HG02970 (cell line): ENCODE measurements around the gene WIPI1.
"Not testable (repeated sequence)": the region's sequence is repeated elsewhere in the genome, so short reads cannot be mapped to it uniquely, and the experiment has no call there.

Source experiments
- ATAC-seq: cut with Tn5 transposase; IDR thresholded peaks from one replicate; pipeline ENCODE4 v1.9.1; 2021; ENCODE audit warnings: mild to moderate bottlenecking, moderate library complexity, moderate number of reproducible peaks; ENCODE audit not compliant: unreplicated experiment, low FRiP score

Gene WIPI1, protein sequence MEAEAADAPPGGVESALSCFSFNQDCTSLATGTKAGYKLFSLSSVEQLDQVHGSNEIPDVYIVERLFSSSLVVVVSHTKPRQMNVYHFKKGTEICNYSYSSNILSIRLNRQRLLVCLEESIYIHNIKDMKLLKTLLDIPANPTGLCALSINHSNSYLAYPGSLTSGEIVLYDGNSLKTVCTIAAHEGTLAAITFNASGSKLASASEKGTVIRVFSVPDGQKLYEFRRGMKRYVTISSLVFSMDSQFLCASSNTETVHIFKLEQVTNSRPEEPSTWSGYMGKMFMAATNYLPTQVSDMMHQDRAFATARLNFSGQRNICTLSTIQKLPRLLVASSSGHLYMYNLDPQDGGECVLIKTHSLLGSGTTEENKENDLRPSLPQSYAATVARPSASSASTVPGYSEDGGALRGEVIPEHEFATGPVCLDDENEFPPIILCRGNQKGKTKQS

DNA sequence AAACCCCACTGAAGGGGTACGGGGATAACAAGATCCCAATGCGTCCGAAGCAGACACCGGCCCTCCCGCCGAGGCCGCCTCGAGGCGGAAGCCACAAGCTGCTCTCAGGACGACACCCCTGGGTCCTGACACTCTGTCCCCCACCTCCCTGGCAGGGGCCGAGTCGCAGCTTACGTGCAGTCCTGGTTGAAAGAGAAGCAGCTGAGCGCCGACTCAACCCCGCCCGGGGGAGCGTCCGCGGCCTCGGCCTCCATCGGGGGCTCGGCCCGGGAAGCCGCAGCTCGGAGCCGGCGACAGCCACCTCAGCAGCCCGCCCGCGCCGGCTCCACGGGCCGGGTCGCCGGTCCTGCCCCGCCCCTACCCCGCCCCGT lies at the start of gene WIPI1:
WIPI1 (minus strand) TSS at position 329 of the 371 bp plus-strand sequence; CDS start at position 254, 75 bp downstream.
- peak; percentile 12 for ATAC-seq

DNA sequence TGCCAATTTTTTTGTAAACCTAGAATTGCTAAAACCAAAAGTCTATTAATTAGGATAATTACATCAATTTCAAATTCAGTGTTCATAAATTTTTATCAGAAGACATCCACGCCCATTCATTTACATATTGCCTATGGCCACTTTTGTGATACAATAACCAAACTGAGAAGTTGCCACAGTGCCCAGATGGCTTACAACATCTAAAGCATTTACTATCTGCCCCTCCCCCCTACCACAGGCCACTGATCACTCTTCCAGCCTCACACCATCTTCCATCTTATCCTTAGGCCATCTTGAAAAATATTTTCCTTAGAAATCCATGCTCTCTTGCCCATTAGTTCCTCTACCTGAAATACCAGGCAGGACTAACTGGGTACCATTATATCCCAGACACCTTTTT lies 48.7 kb upstream of the WIPI1 start:
- ATAC-seq: no peak

DNA sequence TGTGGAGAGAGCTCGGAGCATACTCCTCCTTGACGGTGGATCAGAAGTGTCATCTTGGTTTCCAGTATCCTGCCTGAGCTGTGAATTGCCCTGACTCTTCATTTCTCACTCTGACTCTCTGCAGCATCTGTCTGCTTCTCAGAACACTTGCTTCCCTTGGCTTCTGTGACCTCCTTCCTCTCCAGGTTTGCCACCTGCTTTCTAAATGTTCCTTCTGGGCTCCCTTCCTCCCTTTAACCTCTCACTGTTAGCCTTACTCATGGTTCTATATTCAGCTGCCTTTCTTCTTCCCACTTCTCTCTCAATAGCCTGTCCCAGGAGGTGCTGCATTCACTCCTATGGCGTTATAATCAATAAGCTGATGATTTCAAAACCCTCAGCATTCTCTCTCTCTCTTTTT lies 43.8 kb upstream of the WIPI1 start:
- no peak for ATAC-seq

DNA sequence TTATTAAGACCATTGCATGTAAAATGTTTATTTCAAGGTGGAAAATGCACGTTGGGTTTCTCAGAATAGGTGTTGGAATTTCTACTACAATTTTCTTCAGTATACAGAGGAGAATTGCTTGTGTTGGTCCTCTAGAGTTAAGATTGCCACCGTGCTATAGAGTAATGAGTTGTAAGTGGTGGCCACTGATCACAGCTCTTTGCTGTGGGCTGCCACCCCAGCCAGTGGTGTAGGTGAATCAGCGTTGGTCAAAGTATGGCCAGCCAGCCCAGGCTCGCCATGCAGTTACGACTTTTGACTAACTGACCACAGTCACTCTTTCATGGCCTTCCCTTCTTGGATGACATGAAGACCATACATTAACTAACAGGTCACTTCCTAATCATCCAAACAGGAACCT lies 42.3 kb upstream of the WIPI1 start:
- no peak for ATAC-seq

DNA sequence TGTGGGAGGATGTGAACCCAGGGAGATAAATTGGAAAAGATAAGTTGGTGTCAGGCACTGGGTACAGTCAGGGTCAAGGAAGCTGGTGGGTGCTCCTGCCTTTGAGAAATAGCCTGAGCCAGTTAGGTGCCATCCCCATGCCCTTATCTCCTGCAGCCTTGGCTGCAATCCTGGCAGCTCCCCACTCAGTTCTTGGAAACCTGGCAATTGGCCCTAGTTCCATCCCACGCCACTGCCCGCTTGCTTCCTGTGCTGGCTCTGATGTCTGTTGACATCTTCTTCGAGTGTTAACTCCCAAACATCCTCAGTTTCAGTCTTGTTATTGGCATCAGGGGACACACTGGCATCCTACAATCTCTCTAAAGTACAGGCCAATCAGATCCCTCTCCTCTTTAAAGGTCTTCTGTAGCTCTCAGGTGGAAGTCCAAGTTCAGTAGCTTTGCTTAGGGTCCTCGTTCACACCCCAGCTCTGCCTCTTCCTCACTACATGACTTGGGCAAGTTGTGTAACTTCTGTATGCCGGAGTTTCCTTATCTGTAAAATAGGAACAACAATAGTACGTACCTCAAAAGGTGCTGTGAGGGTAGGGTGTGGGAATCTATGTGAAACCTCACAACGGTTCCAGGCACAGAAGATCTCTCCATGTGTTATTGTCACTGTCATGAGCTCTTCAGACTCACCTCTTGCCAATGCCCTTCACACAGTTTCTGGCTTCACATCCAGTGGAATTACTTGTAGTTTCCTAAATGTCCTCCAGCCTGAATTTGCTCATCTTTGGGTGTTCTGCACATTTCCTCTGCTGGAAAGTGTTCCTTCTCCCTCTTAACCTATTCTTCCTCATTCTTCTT lies 41.4 kb upstream of the WIPI1 start:
- ATAC-seq: peak; percentile 17

DNA sequence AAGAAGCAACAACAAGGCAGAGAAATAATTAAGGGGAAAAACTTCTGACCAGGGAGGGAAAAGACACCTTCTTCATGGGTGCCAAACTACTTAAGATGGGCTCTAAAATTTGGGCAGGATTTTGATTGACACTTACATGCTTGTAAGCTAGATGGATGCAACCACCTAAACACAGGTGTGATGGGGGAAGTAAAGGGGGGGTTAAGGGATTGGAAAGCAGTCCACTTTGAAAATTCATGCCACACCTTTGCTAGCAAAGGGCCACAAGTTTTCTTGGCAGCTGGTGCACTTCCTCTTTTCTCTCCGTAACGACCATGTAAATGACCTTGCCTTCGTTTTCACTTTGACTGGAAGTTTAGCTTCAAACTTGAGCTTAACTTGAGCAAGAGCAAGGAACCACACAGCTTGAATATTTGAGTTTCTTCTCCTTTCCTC lies 40.6 kb upstream of the WIPI1 start:
- ATAC-seq: peak; percentile 78

DNA sequence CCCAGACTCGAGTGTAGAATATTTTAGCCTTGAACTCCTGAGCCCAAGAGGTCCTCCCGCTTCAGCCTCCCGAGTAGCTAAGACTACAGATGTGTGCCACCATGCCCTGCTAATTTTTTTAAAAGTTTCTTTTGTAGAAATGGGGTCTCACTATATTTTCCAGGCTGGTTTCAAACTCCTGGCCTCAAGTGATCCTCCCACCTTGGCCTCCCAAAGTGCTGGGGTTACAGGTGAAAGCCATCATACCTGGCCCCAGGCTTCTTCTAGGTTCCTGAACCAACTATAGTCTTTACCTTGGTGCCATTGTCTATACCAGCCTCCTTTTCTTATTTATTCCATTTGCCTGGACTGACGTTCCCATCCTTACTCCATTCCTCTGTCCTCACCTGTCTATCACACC lies 37.8 kb upstream of the WIPI1 start:
- no peak for ATAC-seq

DNA sequence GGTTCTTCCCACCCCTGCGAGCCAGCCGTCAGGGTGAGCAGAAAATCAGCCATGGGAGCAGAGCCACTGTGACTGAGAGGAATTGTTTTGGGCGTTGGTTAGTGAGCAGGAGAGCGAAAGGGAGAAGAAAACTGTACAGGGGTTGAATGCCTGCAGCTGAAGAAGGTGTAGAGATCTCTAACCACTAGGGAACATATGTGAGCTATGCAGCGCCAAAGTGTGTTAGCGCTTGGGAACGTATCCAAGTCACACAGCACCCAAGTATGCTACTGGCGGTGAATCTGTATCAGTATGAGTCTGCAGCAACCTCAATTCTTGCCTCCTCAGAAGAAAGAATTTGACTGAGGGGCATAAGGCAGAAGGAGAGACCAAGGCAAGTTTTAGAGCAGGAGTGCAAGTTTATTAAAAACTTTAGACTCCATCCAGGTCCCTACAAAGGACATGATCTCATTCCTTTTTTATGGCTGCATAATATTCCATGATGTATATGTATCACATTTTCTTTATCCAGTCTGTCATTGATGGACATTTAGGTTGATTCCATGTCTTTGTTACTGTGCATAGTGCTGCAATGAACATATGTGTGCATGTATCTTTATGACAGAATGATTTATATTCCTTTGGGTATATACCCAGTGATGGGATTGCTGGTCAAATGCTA lies 35.2 kb upstream of the WIPI1 start:
- not testable (repeated sequence) for ATAC-seq

DNA sequence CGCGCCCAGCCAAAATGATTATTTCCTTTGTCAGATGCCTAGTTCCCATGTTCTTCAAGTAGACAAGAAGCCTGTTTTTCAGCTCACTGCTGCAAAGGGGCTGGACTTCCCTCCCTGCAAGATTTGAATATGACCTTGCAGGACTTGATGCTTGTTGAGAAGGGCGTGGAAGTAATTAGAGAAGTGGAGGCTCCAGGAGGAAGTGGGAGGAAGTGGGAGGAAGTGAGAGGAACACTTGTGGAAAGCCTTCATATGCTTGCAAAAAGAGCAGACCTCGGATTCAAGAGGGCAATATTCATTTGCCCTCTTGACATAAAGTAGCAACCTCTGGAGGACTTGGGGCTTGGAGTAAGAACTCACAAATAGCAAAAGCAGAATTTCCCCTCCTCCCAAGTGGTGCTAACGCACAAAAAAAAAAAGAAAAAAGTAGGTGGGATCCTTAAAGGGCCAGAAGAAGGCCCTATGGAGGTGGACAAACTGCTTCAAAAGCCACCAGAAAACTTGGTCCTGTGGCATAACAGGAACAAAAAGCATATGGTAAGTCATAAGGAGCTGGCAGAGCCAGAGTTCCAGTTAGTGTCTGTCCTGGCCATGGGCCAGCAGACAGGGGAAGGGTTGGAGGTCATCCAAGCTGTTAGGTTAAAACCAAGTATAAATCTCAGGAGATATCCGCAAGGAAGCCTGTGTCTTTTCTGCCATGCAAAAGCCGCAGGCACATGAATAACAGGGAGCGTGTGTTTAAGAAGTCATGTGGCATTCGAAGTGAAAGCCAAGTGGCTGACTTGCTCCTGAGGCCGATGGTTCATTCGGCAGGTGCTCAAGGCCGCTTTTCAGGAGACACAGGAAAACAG lies 34.3 kb upstream of the WIPI1 start:
- no peak for ATAC-seq

DNA sequence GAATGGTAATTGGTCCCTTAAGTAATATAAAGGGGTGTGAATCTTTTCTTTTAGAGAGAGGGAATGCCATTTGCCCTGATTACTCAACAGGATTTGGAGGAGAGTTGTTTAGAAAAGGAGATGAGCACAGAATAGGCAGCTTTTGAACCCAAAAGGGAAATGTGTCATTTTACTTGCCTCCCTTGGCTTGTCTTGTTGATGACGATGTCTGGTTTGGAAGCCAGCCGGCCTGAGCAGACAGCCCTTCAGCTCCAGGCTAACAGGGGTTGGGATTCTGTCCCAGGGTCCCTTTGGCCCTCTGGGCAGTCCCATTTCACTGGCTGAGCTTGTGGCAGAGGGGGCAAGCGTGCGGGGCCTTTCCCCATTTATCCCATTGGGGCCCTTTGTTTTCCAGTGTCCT lies 32.6 kb upstream of the WIPI1 start:
- ATAC-seq: no peak

DNA sequence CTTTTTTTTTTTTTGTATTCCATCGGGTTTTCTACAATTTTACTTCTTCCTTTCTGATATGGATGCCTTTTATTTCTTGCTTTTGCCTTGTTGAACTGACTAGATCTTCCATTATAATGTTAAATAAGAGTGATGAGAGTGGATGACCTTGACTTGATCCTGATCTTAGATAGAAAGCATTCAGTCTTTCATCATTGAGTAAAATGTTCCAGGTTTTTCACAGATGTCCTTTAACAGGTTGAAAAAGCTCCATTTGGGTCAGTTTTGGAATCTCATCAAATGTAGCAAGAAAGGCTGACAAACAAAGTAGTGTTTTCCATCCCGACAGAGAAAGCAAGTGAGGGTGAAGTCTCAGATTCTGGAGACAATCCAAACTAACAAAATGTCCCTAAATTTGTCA lies 27.2 kb upstream of the WIPI1 start:
- ATAC-seq: no peak

DNA sequence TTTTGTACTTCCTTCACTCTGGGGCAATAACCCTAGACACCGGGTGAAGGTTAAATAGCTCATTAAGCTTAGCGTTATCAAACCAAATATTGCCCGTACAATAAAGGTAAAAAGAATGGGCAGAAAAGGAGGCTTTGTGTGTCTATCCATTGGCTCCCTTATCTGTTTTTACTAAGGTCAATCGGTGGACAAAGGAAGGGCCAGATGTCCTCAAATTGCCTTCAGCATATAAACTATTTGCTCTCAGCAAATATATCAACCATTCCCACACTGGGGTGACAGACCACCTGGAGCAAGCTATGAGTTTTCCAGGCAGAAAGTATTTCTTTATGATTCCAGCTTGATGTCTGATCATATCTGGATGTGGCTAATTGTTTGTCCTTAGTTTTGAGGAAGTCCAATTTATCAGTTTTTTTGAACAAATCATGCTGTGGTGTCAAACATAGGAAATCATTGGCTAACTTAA lies 25.3 kb upstream of the WIPI1 start:
- ATAC-seq: no peak

DNA sequence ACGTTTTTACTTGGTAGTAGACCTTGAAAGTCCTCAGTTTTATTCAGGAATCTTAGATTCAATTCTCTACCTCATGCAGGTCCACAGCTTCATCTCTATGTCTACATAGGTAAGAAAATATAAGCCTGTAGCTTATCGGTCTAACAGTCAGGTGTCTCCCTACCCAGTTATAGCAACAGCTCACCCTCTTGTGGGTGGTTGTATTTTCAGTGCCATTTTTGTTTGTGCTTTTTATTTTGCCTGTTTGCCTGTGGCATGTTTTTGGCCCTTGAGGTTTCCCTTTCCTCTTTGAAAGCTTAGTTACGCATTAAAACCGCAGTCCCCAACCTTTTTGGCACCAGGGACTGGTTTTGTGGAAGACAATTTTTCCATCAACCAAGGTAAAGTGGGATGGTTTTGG lies 23.6 kb upstream of the WIPI1 start:
- ATAC-seq: no peak

DNA sequence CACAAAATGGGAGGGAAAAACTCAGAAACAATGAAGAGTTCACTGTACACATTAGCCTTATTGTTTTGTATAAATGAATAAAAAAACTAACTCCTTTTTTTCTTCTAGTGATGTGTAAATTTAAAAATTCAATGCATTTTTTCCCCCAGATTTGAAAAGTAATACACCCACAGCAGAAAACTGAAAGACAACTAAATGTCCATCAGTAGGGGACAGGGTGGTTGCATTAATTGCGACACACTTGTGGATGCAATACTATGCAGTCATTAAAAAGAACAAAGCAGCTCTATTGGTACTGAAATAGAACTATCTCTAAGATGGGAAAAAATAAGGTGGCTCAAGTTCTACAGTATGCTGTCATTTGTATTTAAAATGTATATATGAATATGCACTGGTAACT lies 13.7 kb upstream of the WIPI1 start:
- no peak for ATAC-seq

DNA sequence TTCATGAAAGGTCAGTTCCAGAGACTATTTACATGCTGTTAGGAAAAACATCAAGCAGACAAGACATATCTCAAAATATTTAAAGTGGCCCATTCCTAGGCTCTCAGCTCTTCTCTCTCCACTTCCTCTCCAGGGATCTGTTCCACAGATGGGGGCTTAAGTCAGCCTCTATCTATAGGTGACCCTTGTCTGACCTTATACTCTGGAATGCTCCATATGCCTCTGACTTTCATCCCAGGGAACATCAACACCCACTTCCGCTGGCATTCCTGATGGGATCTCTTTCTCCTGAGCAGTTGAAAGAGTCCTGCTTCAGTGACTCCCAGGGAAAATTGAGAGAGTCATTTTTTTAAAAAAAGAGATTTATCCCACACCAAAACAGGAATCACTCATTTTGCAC lies 11.5 kb upstream of the WIPI1 start:
- ATAC-seq: no peak

DNA sequence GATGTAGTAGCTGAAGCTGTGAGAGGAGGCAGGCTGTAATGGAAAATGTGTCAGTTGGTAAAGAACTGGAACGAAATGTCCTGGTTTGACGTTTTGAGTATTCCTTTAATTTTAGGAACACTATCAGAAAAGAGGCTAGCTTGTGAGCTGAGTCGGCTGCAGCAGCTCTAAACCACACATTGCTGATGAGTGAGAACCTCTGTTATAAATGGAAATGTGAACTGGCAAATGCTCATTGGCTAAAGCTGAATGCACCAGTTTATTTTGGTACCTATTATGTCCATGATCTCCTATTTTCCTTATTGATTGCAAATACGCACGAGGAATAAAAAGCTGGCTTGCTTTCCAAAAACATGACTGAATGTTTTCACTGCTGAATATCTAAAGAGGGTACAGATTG lies 11.0 kb upstream of the WIPI1 start:
- no peak for ATAC-seq

DNA sequence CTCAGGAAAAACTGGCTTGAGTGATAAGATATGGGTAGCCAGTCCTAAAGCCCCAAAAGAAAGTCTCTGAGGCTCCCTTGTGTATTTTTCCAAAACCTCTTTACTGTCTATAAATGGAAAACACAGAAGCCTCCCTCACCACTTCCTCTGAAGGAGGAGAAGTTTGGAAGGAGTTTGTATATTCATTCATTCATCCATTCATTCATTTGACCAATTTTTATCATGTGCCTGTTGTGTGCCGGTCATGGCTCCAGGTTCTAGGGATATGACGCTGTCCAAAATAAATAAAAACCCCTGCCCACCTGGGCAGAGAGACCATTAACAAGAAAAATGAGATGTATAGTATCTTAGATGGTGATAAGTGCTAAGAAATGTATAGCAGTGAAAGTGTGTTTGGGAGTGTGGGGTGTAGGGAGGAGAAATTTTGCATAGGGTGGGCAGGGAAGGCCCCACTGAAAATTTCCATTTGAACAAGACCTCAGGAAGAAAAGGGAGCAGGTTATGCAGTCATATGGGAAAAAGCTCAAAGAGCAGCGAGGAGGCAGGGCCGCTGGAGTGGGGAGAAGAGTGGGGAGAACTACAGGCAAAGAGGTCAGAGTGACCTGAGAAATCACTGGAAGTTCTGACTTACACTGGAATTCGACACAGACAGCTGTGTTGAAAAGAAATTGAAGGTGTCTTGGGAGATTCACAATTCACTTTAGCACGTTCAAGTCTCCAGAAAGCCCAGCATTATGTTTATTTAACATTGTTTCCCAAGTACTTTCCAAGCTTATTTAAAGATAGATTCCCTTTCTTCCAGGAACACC lies 6.1 kb upstream of the WIPI1 start:
- ATAC-seq: no peak

DNA sequence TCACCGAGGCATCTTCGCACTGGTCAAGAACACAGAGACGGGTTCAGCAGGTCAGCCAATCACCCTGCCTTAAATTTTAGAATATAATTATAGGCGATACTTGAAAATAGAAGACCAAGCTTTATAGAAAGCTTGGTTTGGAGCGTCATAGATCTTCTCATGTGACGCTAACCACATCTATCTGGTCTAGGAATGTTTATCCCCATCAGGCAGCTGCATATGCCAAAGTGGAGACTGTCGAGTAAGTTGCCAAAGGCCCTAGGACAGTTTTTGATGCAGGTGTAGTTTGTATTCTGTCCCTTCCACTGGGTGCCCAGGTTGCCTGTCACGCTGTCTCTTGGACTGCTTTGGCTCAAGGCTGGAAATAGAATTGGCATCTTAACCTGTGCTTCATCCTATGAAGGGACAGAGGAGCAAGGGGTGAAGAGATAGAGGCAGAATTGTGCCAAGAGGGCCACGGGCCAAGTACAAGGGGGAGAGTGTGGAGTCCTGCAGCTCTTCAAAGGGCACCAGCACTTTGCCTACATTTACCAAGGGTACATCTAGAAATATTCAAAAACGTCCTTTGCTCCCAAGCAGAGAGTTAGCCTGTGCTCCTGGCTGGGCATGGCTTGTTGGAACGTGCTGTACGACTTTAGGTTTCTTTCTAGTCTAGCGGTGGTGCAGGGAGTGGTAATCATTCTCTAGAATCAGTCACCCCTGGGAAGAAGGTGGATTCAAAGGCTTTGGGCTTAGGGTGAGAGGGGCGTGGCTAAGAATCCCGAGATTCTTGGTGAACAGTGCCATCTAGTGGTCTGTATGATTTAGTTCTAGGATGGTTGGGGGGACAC lies 5.3 kb upstream of the WIPI1 start:
- ATAC-seq: peak; percentile 27
